GM20431 (cell line): ENCODE data around the gene ZBTB25.

Source experiments
- in situ Hi-C: fragments of 300-500 bp; cut with MseI, MboI; formaldehyde crosslinking; loops from one replicate; pipeline ENCODE4 v1.15.0; 2020; ENCODE audit warnings: low sequenced_read_pairs; ENCODE audit not compliant: unreplicated experiment

ZBTB25 gene

GRCh38 chr14:64444984-64445845, 58.4 kb downstream of the ZBTB25 start:
- in situ Hi-C loops = no loop called here

GRCh38 chr14:64444140-64444539, 59.5 kb downstream of the ZBTB25 start:
- in situ Hi-C loops = no loop called here

- in situ Hi-C loops = no loop called here
These were observed 61.2 kb downstream of the ZBTB25 start for GRCh38 chr14:64442300-64442988.

- in situ Hi-C loops = no loop called here
These were observed 63.1 kb downstream of the ZBTB25 start for GRCh38 chr14:64440494-64440893.

GRCh38 chr14:64439141-64439540, 64.5 kb downstream of the ZBTB25 start:
- in situ Hi-C loops = no loop called here

- in situ Hi-C loops = no loop called here
These were observed 65.3 kb downstream of the ZBTB25 start for GRCh38 chr14:64438181-64438841.

GRCh38 chr14:64434528-64434927, 69.1 kb downstream of the ZBTB25 start:
- in situ Hi-C loops = no loop called here

GRCh38 chr14:64423987-64424386, 79.7 kb downstream of the ZBTB25 start:
- in situ Hi-C loops = no loop called here

GRCh38 chr14:64422756-64423155, 80.9 kb downstream of the ZBTB25 start:
- in situ Hi-C loops = no loop called here

- in situ Hi-C loops = no loop called here
These were observed 81.6 kb downstream of the ZBTB25 start for GRCh38 chr14:64422005-64422404.

- in situ Hi-C loops = no loop called here
These were observed 82.5 kb downstream of the ZBTB25 start for GRCh38 chr14:64421166-64421565.

- in situ Hi-C loops = no loop called here
These were observed 84.6 kb downstream of the ZBTB25 start for GRCh38 chr14:64419003-64419402.

- in situ Hi-C loops = no loop called here
These were observed 85.9 kb downstream of the ZBTB25 start for GRCh38 chr14:64417771-64418125.

- in situ Hi-C loops = no loop called here
These were observed 86.4 kb downstream of the ZBTB25 start for GRCh38 chr14:64417055-64417770.

GRCh38 chr14:64416348-64416932, 87.2 kb downstream of the ZBTB25 start:
- in situ Hi-C loops = no loop called here

GRCh38 chr14:64412237-64412636, 91.4 kb downstream of the ZBTB25 start:
- in situ Hi-C loops = no loop called here

GRCh38 chr14:64411001-64411400, 92.6 kb downstream of the ZBTB25 start:
- in situ Hi-C loops = no loop called here

GRCh38 chr14:64410084-64410774, 93.4 kb downstream of the ZBTB25 start:
- in situ Hi-C loops = no loop called here

GRCh38 chr14:64409126-64409920, 94.3 kb downstream of the ZBTB25 start:
- in situ Hi-C loops = no loop called here
